Aorta (tissue), 5 donors: ENCODE measurements around the gene ARHGAP10. TPM values are rescaled to one million over a fixed set of nuclear protein-coding genes. Genes with fewer than 3 reads are reported as not detected.
A peak's percentile ranks its signal among the peaks of the same experiment; 100 is the strongest.

Experiments used
- ATAC-seq: fragments of 200-7000 bp; cut with Tn5 transposase; one replicate; pipeline ENCODE4 v1.9.1; 2022; ENCODE audit warnings: moderate library complexity; ENCODE audit not compliant: low FRiP score
- DNase-seq, 2 donors: peaks; one replicate each; pipeline ENCODE4 v3.0.0-alpha.2; 2020
- H3K27ac ChIP-seq, 2 donors: one replicate each; pipeline ENCODE4 v1.5.1; 2013; ENCODE audit warnings: low read length in 2 of 2, mild to moderate bottlenecking in 2 of 2, moderate library complexity in 2 of 2, control low read depth in 1 of 2, inconsistent platforms in 1 of 2, low read depth in 1 of 2
- H3K27me3 ChIP-seq, 2 donors: one replicate each; pipeline ENCODE4 v1.6.1; 2013; ENCODE audit warnings: control low read depth in 1 of 2, low read length in 1 of 2, mild to moderate bottlenecking in 1 of 2, moderate library complexity in 1 of 2; ENCODE audit not compliant: insufficient read depth in 2 of 2, control insufficient read depth in 1 of 2
- H3K36me3 ChIP-seq, 2 donors: one replicate each; pipeline ENCODE4 v1.6.1; 2013; ENCODE audit warnings: control low read depth in 1 of 2, low read length in 1 of 2, mild to moderate bottlenecking in 1 of 2; ENCODE audit not compliant: insufficient read depth in 2 of 2, control insufficient read depth in 1 of 2
- H3K4me1 ChIP-seq, 2 donors: one replicate each; pipeline ENCODE4 v1.6.1; 2013; ENCODE audit warnings: low read length in 2 of 2, control low read depth in 1 of 2, mild to moderate bottlenecking in 1 of 2, moderate library complexity in 1 of 2; ENCODE audit not compliant: insufficient read depth in 2 of 2, control insufficient read depth in 1 of 2
- H3K4me3 ChIP-seq, 2 donors: one replicate each; pipeline ENCODE4 v1.5.1; 2013; ENCODE audit warnings: low read length in 2 of 2, control low read depth in 1 of 2, mild to moderate bottlenecking in 1 of 2
- H3K9me3 ChIP-seq: one replicate; pipeline ENCODE4 v1.6.1; 2013; ENCODE audit warnings: mild to moderate bottlenecking, low read length; ENCODE audit not compliant: control insufficient read depth
- WGBS, 2 donors: extraction: QIAGEN DNeasy Blood & Tissue Kit; methylation state at CpG; one replicate each; pipeline ENCODE4 v1.1.7; 2013; 5-methylcytosine and 5-hydroxymethylcytosine counted together
- intact Hi-C, 2 donors: fragments of 100-400 bp; cut with DNase I; formaldehyde crosslinking; loops; one replicate each; pipeline versions ENCODE4 v1.14.2 to v1.15.0; 2022
- long read RNA-seq, 2 donors: library from polyadenylated mRNA; unstranded; transcript quantifications; one replicate each; pipeline ENCODE4 v2.0.0, GENCODE V29; 2020 to 2021
- polyA plus RNA-seq, 2 donors: library from polyadenylated mRNA; stranded (reverse); fragments of 200-250 nt; gene quantifications; one replicate each; pipeline ENCODE4 v1.2.3, GENCODE V29; 2013
- total RNA-seq, 2 donors: library from RNA; stranded (reverse); fragmentation: NEBNext Ultra II Directional; extraction: Animal tissue kit (Norgen Biotek cat#: 25700); gene quantifications; one replicate each; pipeline ENCODE4 v1.2.1, GENCODE V29; 2021
- donor health status: healthy with polysubstance abuse.
- donor health status: Bipolar disorder and iron deficiency.
- donor health status: DM: no; HTN: no; CAD: no.
- donor health status: DM: no; HTN: no; CAD: no.
- donor health status: DM: yes; HTN: yes; CAD: no.

The ARHGAP10 gene, protein sequence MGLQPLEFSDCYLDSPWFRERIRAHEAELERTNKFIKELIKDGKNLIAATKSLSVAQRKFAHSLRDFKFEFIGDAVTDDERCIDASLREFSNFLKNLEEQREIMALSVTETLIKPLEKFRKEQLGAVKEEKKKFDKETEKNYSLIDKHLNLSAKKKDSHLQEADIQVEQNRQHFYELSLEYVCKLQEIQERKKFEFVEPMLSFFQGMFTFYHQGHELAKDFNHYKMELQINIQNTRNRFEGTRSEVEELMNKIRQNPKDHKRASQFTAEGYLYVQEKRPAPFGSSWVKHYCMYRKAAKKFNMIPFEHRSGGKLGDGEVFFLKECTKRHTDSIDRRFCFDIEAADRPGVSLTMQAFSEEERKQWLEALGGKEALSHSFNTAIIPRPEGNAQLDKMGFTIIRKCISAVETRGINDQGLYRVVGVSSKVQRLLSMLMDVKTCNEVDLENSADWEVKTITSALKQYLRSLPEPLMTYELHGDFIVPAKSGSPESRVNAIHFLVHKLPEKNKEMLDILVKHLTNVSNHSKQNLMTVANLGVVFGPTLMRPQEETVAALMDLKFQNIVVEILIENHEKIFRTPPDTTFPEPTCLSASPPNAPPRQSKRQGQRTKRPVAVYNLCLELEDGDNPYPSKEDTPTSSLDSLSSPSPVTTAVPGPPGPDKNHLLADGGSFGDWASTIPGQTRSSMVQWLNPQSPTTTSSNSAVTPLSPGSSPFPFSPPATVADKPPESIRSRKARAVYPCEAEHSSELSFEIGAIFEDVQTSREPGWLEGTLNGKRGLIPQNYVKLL
- 10 to 100 TPM; 57.3 to 94.5 TPM for total RNA-seq
- polyA plus RNA-seq, result 10 to 100 TPM; 47.3 to 69.7 TPM
- long read RNA-seq, donor 1, transcript ARHGAP10-201 (23 exons, 3,299 nt), result major isoform, 16 of 86 reads
- long read RNA-seq, donor 1, partial matches to known transcripts, result 39 of 86 reads
- long read RNA-seq, donor 1, other reads (novel, unspliced or antisense), result 28 of 86 reads
- long read RNA-seq, donor 2, partial matches to known transcripts, result 17 of 37 reads
- long read RNA-seq, donor 2, other reads (novel, unspliced or antisense), result 19 of 37 reads

DNA sequence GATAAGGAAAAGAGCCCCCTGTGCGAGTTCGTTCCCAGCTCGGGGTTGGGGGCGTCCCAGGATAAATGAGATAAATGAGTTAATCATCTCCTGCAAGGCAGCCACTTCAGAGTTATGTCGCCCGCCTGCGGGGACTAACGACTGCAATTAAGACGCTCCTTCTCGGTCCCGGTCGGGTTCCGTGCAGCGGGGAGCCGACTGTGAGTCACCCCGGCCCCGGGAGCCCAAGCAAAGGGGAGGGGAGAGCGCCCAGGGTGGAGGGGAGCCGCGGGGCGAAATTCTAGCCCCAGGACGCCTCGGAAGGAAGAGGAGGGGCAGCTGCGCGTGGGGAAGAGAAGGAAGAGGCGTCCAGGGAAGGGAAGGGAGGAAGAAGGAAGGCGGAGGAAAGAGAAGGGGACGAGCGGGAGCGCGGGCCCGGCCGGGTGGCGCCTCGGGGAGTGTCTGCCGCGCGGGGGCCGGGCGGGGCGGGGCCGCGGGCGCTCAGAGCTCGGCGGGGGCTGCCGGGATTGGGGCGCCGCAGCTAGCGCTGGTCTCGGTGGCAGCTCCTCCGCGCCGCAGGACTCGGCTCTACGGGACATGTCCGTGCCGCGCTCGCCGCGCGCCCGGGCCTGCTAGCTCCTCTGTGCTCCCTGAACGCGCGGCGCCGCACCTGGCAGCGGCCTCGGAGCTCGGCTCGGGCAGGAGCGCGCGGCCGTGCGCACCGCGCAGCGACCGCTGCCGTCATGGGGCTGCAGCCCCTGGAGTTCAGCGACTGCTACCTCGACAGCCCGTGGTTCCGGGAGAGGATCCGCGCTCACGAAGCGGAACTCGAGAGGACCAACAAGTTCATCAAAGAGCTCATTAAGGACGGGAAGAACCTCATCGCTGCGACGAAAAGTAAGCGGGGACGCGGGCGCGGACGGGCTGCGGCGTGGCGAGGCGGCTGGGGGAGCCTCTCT lies at the start of gene ARHGAP10:
ARHGAP10 (plus strand) TSS at position 509 of the 938 bp plus-strand sequence; CDS start at position 723, 214 bp downstream.
- intact Hi-C loops, result loop anchor here (2.0 to 10.0 kb wide), 3 partner anchors 21 to 100 kb away; no protein-coding TSS in a partner anchor
- 0% methylated on average over 70 to 106 of the region's 106 CpGs for WGBS, 2 donors

DNA sequence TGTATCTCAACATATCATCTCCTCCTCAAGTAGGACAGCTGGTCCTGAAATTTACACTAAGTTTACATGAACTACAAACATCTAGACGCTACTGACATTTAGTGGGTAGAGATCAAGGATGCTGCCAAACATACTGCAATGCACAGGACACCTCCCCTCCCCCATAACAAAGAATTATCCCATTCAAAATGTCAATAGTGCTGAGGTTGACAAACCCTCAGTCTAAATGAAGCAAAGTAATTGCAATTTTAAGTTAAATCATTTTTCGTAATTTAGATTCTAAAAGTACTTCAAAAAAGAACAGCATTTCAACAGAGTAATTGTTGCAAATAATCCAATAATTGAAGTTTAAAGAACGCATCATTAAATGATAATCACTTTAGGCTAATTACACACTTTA lies 49.1 kb upstream of the ARHGAP10 start:
- intact Hi-C loops, result no loop called here
- H3K9me3 ChIP-seq, result no peaks in the 10 kb centered on the region
- DNase-seq (no peak), ATAC-seq (no peak)
- H3K4me3 ChIP-seq, result peak overlapping the region in 1 of 2 donors; percentile 71
- H3K27ac ChIP-seq, result no peak overlapping the region
- no peaks in the 10 kb centered on the region for H3K36me3 ChIP-seq
- no peaks in the 10 kb centered on the region for H3K4me1 ChIP-seq
- no peaks in the 10 kb centered on the region for H3K27me3 ChIP-seq
- WGBS, 2 donors, result 65 to 69% methylated on average over 3 of the region's 3 CpGs

More for the DNA sequence above, at the start of gene ARHGAP10:
- peaks cover 3 to 5% of the 10 kb centered on the region in 2 donors for H3K4me1 ChIP-seq
- no peaks in the 10 kb centered on the region for H3K36me3 ChIP-seq
- ATAC-seq, result peak; percentile 85
- H3K4me3 ChIP-seq, result peak within 1 kb of the TSS; percentile 90 to 94
- no peaks in the 10 kb centered on the region for H3K27me3 ChIP-seq
- peak; percentile 86 to 92 for DNase-seq
- H3K9me3 ChIP-seq, result no peaks in the 10 kb centered on the region
- H3K27ac ChIP-seq, result peak within 1 kb of the TSS; percentile 23 to 83

DNA sequence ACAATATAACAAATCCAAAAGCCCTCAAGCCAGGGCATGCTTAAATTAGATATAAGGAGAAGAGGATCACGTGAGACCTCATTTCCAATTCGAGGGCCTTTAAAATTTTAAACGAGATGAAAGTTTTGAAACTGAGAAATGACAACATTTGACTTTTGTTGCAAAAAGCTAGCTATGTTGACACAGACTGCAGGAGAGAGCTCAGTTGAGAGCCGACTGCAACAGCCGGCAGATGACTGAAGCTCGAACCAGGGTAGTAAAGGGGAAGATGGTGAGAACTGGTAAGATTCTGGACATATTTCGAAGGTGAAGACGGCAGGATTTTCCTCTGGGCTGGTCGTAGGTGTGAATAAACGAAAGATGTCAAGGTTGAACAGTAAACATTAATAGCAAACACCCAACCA lies 48.7 kb upstream of the ARHGAP10 start:
- WGBS, 2 donors, result 1% methylated on average over 10 of the region's 10 CpGs
- peak overlapping the region; percentile 71 to 72 for H3K4me3 ChIP-seq
- no peaks in the 10 kb centered on the region for H3K36me3 ChIP-seq
- no peaks in the 10 kb centered on the region for H3K9me3 ChIP-seq
- no peaks in the 10 kb centered on the region for H3K4me1 ChIP-seq
- no peak overlapping the region for H3K27ac ChIP-seq
- H3K27me3 ChIP-seq, result no peaks in the 10 kb centered on the region
- intact Hi-C loops, result no loop called here
- DNase-seq, result no peak
- ATAC-seq, result peak; percentile 75

DNA sequence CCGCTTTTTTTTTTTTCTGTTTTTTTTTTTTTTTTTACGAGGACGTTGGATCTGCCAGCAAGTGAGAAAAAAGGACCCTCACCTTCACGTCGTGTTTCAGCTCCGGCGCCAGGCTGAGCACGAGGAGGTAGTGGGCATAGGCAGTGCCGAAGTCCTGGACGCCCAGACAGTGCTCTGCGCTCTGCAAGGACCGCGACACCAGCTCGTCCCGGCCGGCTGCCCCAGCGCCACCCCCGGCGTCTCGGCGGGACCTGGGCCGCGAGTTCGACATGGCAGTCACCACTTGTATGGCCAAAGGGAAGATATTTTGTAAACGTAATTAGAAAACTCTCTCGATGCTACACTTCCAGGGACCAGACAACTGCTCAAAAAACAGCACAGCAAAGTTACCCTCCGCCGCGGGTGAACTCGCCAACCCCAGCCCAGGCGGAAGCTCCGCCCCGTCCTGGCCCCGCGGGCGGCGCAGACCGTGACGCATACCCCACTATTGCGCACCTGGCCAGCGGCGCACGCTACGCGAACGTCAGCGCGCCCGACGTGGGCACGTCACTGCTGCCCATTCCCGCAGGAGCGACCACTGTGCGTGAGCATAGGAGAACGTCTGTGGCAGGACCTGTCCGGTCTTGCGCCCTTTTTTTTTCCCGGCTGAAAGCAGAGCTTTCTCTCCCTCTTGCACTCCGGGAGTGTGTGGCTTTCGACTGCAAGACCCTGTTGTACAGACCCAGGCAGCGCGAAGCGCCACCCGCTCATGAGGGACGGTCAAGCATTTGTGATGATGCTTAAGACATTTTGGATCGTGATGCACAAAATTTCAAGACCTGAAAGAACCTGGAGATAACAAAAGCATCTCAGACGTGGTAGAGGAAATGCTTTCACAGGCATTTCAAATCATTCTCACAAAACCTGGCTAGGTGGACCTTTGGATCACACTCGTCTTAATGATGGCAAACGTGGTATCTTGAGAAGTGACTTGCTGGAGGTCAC lies 47.9 kb upstream of the ARHGAP10 start, which contains the start of gene PRMT9:
PRMT9 (minus strand) TSS at position 447 of the 984 bp plus-strand sequence; CDS start at position 271, 176 bp downstream.
- ATAC-seq, result peak; percentile 100
- H3K4me1 ChIP-seq, result no peaks in the 10 kb centered on the region
- intact Hi-C loops, result no loop called here

DNA sequence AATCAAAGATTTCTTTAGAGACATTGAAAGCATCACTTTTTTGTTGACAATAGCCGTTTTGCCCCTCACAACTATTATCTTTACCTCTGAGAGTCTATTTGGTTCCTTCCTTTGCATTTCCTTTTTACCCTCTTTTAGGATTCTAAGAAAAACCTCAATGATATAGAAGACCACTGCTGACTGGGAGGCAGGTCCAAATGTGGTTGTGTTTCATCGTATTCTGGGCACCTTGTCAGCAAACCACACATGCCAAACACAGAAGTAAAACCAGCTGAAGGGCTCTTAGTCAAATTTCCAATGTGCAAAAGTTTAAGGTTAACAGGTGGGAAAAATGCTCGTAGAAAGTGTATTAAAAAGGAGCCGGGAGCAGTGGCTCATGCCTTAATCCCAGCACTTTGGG lies 42.8 kb upstream of the ARHGAP10 start:
- ATAC-seq (no peak), DNase-seq (no peak)
- no peak overlapping the region for H3K27ac ChIP-seq
- no peaks in the 10 kb centered on the region for H3K36me3 ChIP-seq
- H3K4me3 ChIP-seq, result no peak overlapping the region
- WGBS, 2 donors, result 65 to 68% methylated on average over 4 of the region's 4 CpGs
- no peaks in the 10 kb centered on the region for H3K27me3 ChIP-seq
- no peaks in the 10 kb centered on the region for H3K4me1 ChIP-seq
- intact Hi-C loops, result no loop called here
- no peaks in the 10 kb centered on the region for H3K9me3 ChIP-seq

More for the DNA sequence above, 47.9 kb upstream of the ARHGAP10 start, which contains the start of gene PRMT9:
- WGBS, 2 donors, result 0 to 1% methylated on average over 69 of the region's 69 CpGs
- Histone ChIP-seq H3K4me3 (peak within 1 kb of the TSS; percentile 71 to 72), H3K36me3 (no peaks in the 10 kb centered on the region), H3K27me3 (no peaks in the 10 kb centered on the region), H3K27ac (peak within 1 kb of the TSS in 1 of 2 donors; percentile 80), H3K9me3 (no peaks in the 10 kb centered on the region)
- peak; percentile 95 to 97 for DNase-seq

DNA sequence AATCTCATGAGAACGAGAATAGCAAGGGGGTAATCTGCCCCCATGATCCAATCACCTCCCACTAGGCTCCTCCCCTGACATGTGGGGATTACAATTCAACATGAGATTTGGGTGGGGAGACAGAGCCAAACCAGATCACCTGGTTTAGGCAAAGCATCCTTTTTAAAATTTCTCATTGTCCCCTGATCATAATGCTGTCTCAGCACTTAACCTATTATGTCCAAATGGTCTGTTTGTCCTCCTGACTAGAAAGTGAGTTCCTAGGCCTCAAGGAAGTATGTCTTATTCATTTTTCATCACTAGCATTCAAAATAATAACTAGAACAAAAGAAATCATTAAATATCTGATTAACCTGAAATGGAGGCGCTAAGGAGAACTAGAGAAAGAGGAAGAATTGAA lies 40.1 kb upstream of the ARHGAP10 start:
- Histone ChIP-seq H3K4me3 (no peak overlapping the region), H3K4me1 (no peaks in the 10 kb centered on the region), H3K9me3 (no peaks in the 10 kb centered on the region), H3K27me3 (no peaks in the 10 kb centered on the region), H3K27ac (no peak overlapping the region), H3K36me3 (no peaks in the 10 kb centered on the region)
- WGBS, 2 donors, result 89 to 93% methylated on average over 2 of the region's 2 CpGs
- intact Hi-C loops, result no loop called here
- ATAC-seq, result no peak
- DNase-seq, result no peak

DNA sequence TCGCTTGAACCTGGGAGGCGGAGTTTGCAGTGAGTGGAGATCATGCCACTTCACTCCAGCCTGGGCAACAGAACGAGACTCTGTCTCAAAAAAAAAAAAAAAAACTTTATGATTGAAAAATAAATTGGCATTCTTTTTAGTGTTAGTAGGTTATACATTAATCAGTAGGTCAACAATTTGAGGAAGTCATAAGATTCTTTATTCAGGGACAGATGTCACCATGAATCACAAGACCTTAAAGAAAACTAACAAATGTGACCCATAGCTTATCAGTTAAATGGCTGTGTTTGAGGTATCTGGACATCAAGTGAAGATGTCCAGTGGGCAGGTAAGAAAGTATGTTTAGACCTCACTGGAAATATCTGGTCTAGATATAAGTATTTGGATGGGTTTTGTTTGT lies 38.7 kb upstream of the ARHGAP10 start:
- H3K27me3 ChIP-seq, result no peaks in the 10 kb centered on the region
- no peaks in the 10 kb centered on the region for H3K36me3 ChIP-seq
- no peak for ATAC-seq
- H3K4me3 ChIP-seq, result no peak overlapping the region
- 87 to 88% methylated on average over 3 of the region's 3 CpGs for WGBS, 2 donors
- intact Hi-C loops, result no loop called here
- H3K4me1 ChIP-seq, result no peaks in the 10 kb centered on the region
- no peak overlapping the region for H3K27ac ChIP-seq
- no peaks in the 10 kb centered on the region for H3K9me3 ChIP-seq
- DNase-seq, result no peak
